ENCODE results near the gene AQP12A. TPM values are rescaled to one million over a fixed set of nuclear protein-coding genes. Genes with fewer than 3 reads are reported as not detected.

Gene AQP12A
- total RNA-seq, 2 experiments from 2014 or later, result not detected

DNA sequence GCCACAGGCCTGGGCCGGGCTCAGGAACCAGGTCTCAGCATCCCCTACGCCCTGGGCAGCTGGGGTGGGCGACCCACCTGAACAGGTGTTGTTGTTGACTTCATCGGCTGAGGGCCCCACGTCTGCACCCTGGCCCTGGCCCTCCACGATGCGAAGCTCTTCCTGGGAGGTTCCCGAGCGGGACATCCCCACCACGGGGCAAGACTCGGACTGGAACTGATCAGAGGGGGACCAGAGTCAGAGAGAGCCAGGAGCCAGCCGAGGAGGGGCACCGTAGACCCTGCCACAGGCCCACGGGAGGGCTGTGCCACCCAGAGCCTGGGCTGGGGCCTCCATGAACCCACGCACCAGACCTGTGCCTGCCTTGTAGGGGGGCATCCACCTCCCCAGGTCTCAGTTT is 54.3 kb downstream of the AQP12A start:
- Mint-ChIP-seq H3K27ac (no peak overlapping the region), H3K36me3 (no peaks in the 10 kb centered on the region), H3K4me1 (no peaks in the 10 kb centered on the region), H3K9me3 (ENCODE audit: low read depth) (no peaks in the 10 kb centered on the region), H3K4me3 (no peak overlapping the region), H3K27me3 (no peaks in the 10 kb centered on the region)
- CTCF ChIA-PET, result no interaction called here
- no peak for DNase-seq
- ATAC-seq, result no peak

DNA sequence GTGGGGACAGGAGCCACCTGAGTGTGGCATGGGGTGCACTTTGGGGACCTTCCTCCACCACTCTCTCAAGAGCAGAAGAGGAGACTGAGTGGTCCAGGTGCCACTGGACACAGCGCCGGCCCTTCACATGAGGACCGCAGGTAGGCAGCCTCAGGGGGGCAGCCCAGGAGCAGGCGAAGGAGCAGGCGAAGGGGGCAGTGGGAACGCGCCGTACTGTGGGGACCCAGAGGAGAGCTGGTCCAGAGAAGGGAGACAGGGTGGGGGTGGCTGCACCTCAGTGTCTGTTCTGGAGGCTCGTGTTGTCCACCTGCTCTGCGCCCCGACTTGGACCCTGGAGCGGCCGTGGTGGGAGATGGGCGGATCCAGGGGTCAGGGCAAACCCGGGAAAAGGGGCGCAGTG is 55.0 kb downstream of the AQP12A start:
- H3K27me3 Mint-ChIP-seq, result no peaks in the 10 kb centered on the region
- no peak overlapping the region for H3K27ac Mint-ChIP-seq
- no peaks in the 10 kb centered on the region for H3K9me3 Mint-ChIP-seq (ENCODE audit: low read depth)
- ATAC-seq, result no peak
- CTCF ChIA-PET, result no interaction called here
- DNase-seq, result no peak
- H3K4me1 Mint-ChIP-seq, result no peaks in the 10 kb centered on the region
- H3K4me3 Mint-ChIP-seq, result no peak overlapping the region
- H3K36me3 Mint-ChIP-seq, result no peaks in the 10 kb centered on the region

DNA sequence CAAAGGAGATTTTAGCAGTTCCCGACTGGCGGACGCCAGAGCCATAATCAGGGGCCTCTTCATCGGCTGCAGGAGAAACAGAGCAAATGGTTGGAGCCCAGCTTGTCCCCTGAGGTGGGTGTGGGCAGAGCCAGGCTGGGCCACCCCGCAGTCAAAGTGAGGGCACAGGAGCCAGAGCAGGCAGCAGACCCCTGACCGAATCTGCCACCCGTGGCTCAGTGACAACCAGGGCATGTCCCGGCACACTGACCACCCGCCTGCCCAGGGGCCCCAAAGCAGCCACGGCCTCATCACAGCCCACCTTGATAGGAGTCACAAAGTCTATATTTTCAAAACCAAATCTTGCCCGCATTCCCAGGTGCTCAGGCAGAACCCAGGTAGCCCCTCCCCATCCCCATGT is 55.6 kb downstream of the AQP12A start:
- Mint-ChIP-seq H3K4me1 (no peaks in the 10 kb centered on the region), H3K9me3 (ENCODE audit: low read depth) (no peaks in the 10 kb centered on the region), H3K27me3 (no peaks in the 10 kb centered on the region), H3K27ac (no peak overlapping the region), H3K4me3 (no peak overlapping the region), H3K36me3 (no peaks in the 10 kb centered on the region)
- CTCF ChIA-PET, result no interaction called here
- ATAC-seq, result no peak
- no peak for DNase-seq

Other genes with a start within 250 kb of the AQP12A start
- gene ANKMY1, start 133.9 kb upstream of the AQP12A start, total RNA-seq, result 10 to 100 TPM; 21.3 to 33.5 TPM
- 10 to 100 TPM; 10.0 to 10.1 TPM for gene DUSP28, start 131.5 kb upstream of the AQP12A start, total RNA-seq
- 100 to 1,000 TPM; 101 to 152 TPM for gene RNPEPL1, start 123.4 kb upstream of the AQP12A start, total RNA-seq
- gene CAPN10, start 105.1 kb upstream of the AQP12A start, total RNA-seq, result 10 to 100 TPM; 54.0 to 75.8 TPM
- 10 to 100 TPM; 14.4 to 35.4 TPM for gene GPR35, start 66.4 kb upstream of the AQP12A start, total RNA-seq
- gene AQP12B, start 9.0 kb upstream of the AQP12A start, total RNA-seq, result not detected
- gene KIF1A, start 128.4 kb downstream of the AQP12A start, total RNA-seq, result 1 to 10 TPM in 1 of 2 experiments, under 1 TPM in 1; 0.76 to 4.6 TPM
- gene AGXT, start 177.0 kb downstream of the AQP12A start, total RNA-seq, result not detected
- not detected for gene MAB21L4, start 204.3 kb downstream of the AQP12A start, total RNA-seq
- not detected for gene CROCC2, start 214.5 kb downstream of the AQP12A start, total RNA-seq

Measured in activated CD8-positive, alpha-beta memory T cell treated with anti-CD3 and anti-CD28 coated beads, Interleukin-2, amount 10 ng/mL, durations not matched to agents 7 days and 5 days (primary cell).